GM06990 (cell line): Measurements from ENCODE around the gene LRRC7.

Experiments used
- DNase-seq: peaks from one replicate; pipeline ENCODE4 v3.0.0-alpha.2; 2011; ENCODE audit not compliant: insufficient read length; ENCODE audit errors: extremely low read depth
- H3K27me3 ChIP-seq: replicated peaks from 2 replicates; pipeline ENCODE4 v1.6.0; 2011; ENCODE audit warnings: low read length; ENCODE audit not compliant: control insufficient read depth, insufficient read depth
- H3K36me3 ChIP-seq: 2 replicates; pipeline ENCODE4 v1.5.1; 2011; ENCODE audit warnings: low read length; ENCODE audit not compliant: control insufficient read depth, insufficient read depth
- H3K4me3 ChIP-seq: replicated peaks from 2 replicates; pipeline ENCODE4 v1.5.1; 2011; ENCODE audit warnings: low read depth, mild to moderate bottlenecking, control low read depth, low read length
- CTCF ChIP-seq: IDR thresholded peaks from 2 replicates; pipeline ENCODE4 v1.5.1; 2011; ENCODE audit warnings: low read length, control low read depth, mild to moderate bottlenecking, inconsistent platforms; ENCODE audit not compliant: insufficient read depth, poor library complexity, severe bottlenecking

Gene LRRC7

GRCh38 chr1:70146488-70146887 lies 578.8 kb downstream of the LRRC7 start:
- DNase-seq = no peak
- Histone ChIP-seq H3K36me3 (no peaks in the 10 kb centered on the region; the same call in none of the 2 replicates), H3K27me3 (no peaks in the 10 kb centered on the region), H3K4me3 (no peak overlapping the region)
- no peak for TF ChIP-seq CTCF

- no peak for DNase-seq
- no peak for TF ChIP-seq CTCF
- Histone ChIP-seq H3K27me3 (no peaks in the 10 kb centered on the region), H3K36me3 (no peaks in the 10 kb centered on the region; the same call in none of the 2 replicates), H3K4me3 (no peak overlapping the region)
Measured at GRCh38 chr1:70150444-70150843, 582.7 kb downstream of the LRRC7 start.

- Histone ChIP-seq H3K36me3 (no peaks in the 10 kb centered on the region; the same call in none of the 2 replicates), H3K4me3 (no peak overlapping the region), H3K27me3 (no peaks in the 10 kb centered on the region)
- DNase-seq = no peak
- TF ChIP-seq CTCF = no peak
Measured at GRCh38 chr1:70153739-70154138, 586.0 kb downstream of the LRRC7 start.

- DNase-seq = no peak
- no peaks in the 10 kb centered on the region for H3K27me3 ChIP-seq
Measured at GRCh38 chr1:70156529-70157120, 588.9 kb downstream of the LRRC7 start.

GRCh38 chr1:70164350-70164749 lies 596.6 kb downstream of the LRRC7 start:
- H3K27me3 ChIP-seq = no peaks in the 10 kb centered on the region
- H3K36me3 ChIP-seq = no peaks in the 10 kb centered on the region; the same call in none of the 2 replicates
- no peak for DNase-seq
- TF ChIP-seq CTCF = no peak
- no peak overlapping the region for H3K4me3 ChIP-seq

More at GRCh38 chr1:70156529-70157120, 588.9 kb downstream of the LRRC7 start:
- no peak for TF ChIP-seq CTCF
- H3K4me3 ChIP-seq = no peak overlapping the region
- no peaks in the 10 kb centered on the region for H3K36me3 ChIP-seq

- no peaks in the 10 kb centered on the region for H3K27me3 ChIP-seq
- no peak overlapping the region for H3K4me3 ChIP-seq
- DNase-seq = no peak
- TF ChIP-seq CTCF = no peak
- no peaks in the 10 kb centered on the region; the same call in 1 of the 2 replicates for H3K36me3 ChIP-seq
Measured at GRCh38 chr1:70168283-70168682, 600.6 kb downstream of the LRRC7 start.
